GM18907 (cell line): ENCODE measurements around the gene PACS1.
"Not testable (repeated sequence)": the region's sequence is repeated elsewhere in the genome, so short reads cannot be mapped to it uniquely, and the experiment has no call there.

Experiments used
- ATAC-seq: cut with Tn5 transposase; IDR thresholded peaks from one replicate; pipeline ENCODE4 v1.9.1; 2021; ENCODE audit warnings: mild to moderate bottlenecking, moderate library complexity; ENCODE audit not compliant: unreplicated experiment

Gene PACS1

GRCh38 chr11:66069715-66070603 is at the start of gene PACS1:
PACS1 (plus strand) TSS chr11:66070272; CDS start chr11:66070487, 215 bp downstream.
- peak; percentile 41 for ATAC-seq

DNA sequence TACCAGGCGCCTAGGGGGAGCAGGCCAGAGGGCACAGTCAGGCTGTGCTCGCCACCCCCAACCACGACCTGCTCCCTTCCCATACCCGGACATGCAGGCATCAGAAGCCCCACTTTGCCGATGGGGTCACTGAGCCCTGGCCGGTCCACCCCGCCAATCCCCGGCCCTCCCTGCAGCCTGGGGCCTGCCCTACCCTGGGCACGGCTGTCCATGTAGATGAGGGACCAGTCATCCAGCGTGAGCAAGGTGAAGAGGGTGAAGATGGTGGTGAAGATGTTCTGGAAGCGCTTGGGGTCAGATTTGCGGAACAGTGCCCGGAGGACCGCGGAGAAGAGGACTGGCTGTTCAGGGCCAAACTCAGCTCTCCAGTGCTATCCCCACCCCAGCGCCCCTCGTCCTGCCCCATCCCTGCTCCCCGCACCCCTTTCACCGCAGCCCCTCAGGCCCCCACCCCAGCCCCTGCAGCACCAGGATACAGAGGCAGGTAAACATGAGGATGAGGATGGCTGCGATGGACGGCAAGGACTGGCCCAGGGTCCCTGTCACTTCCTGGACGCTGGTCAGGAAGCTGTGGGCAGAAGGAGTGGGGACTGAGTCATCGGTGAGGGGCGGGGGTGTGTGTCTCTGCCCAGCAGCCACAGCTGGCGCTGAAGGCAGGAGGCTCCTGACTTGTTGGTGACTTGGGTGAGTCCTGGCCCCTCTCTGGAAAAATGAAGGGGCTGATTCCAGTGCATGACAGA is 49.3 kb upstream of the PACS1 start:
- no peak for ATAC-seq

DNA sequence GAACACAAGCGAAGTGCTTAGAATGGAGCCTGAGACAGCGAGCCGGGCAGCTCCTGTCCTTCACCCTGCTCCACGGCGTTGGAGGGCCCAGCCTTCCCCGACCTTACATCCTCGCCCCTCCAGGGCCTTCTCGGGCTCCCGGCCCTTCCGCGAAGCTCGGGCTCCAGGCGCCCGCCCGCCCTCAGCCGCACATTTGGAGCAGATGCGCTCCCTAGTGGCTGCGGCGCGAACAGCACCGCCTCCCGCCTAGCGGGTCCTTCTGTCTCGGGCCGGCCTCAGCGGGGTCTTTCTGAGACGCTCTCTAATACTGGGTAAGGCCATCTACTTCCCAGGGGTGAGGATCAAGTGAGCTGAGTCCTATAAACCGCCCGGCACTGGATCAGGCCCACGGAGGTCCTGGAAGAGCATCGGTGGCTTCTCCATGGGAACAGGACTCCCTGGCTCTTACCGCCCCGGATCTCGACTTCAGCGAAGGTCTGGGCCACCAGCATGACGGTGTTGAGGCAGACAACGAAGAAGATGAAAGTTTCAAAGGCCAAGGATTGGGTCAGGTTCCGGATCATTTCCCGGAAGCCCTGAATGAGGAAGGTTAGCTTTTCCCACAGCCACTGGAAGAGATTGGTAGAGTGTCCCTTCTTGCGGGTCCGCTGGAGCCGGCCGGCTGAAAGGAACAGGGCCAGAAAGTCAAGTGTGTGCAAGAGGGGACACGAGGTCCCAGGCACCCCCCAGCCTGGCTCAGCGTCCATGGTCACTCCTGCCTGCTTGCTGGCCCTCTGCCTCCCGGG is 47.5 kb upstream of the PACS1 start:
- no peak for ATAC-seq

DNA sequence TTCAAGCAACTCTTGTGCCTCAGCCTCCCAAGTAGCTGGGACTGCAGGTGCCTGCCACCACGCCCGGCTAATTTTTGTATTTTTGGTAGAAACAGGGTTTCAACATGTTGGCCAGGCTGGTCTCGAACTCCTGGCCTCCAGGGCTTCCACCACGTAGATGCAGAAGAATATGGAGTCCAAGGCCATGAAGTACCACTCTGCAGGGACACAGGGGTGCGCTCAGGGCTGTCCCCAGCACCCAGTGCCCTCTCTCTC is 47.0 kb upstream of the PACS1 start:
- not testable (repeated sequence) for ATAC-seq

GRCh38 chr11:66026017-66026529 is 44.0 kb upstream of the PACS1 start, which contains the start of gene CATSPER1:
CATSPER1 (minus strand) TSS chr11:66026479; CDS start chr11:66026379, 100 bp downstream.
- ATAC-seq, result no peak

- ATAC-seq, result no peak
Measured at GRCh38 chr11:66032957-66033735, 36.9 kb upstream of the PACS1 start.

- no peak for ATAC-seq
Measured at GRCh38 chr11:66035653-66036333, 34.3 kb upstream of the PACS1 start.

GRCh38 chr11:66036334-66036710 is 33.8 kb upstream of the PACS1 start:
- no peak for ATAC-seq

DNA sequence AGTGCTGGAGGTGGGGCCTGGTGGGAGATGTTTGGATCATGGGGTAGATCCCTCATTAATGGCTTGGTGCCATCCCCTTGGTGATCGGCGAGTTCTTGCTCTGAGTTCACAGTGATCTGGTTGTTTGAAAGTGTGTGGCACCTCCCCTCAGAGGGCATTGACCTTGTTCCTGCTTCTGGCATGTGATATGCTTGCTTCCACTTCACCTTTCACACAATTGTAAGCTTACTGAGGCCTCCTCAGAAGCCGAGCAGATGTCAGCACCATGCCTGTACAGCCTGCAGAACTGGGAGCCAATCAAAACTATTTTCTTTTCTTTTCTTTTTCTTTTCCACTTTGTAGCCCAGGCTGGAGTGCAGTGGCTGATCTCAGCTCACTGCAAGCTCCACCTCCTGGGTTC is 32.7 kb upstream of the PACS1 start:
- no peak for ATAC-seq

- no peak for ATAC-seq
Measured at GRCh38 chr11:66039765-66040164, 30.3 kb upstream of the PACS1 start.

DNA sequence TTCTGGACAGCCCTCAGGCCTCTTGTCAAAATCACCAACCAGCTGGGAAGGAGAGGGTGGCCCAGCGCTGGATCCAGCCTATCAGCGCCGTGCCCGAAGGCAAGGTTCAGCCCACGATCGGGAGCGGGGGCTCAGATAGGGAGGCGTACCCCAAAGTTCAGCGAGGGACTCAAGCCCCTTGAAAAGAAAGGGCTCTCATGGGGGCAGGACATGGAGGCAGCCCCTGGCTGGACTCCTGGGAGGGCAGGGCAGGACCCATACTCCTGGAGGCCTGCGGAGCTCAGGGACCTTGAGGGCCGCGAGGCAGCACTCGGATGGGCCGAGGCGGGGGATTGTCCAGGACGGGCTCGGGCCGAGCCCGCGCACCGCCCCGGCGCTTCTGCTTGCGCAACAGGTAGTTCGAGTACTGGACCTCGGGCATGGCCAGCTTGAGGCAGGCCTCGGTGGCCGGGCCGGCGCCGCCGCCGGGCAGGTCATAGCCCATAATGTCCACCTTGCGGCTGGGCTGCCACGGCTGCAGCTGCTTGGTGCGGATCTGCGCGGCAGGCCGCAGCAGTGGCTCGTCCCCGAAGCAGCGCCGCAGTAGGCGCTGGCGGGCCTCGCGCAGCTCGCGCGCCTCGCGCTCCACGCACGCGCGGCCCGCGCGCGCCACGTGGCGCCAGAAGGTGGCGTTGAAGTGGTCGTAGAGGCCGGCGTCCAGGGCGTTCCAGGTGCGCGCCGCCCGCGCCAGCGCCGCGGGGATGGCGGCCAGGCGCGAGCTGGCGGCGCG is 27.7 kb upstream of the PACS1 start:
- ATAC-seq, result no peak

DNA sequence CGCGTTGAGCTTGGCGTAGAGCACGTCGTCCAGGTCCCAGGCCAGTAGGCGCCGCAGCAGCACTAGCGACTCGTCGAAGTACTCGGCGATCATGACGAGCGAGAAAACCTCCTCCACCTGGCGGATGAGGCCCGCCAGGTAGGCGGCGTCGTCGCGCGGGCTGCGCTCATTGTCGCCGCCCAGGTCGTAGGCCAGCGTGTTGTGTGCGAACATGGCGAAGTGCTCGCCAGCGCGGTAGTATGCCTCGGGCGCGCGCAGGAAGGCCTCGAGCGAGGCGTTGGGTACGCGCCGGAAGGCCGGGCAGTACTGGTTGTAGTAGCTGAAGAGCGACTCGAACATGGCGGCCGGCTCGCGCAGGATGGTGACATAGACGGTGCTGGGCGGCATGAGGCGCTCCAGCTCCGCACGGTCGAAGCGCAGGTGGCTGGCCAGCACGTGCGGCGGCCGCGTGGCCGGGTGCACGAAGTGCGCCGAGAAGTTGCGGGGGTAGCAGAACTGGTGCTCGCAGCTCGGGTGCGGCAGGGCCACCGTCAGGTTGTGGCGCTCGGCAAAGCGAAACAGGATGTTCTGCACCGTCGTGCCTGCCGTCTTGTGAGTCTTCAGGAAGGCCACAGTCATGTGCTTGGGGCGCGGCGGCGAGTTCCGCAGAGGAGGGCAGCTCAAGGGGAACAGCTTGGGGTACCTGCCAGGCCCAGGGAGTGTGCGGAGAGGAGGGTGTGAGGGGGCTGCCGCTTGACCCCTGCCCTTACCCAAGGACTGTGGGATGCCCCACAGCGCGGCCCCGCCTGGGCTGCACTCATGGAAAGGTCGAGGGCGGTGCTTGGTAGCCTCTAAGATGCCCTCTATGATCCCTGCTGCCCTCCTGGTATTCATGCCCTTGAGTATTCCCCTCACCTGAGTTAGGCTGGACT is 26.8 kb upstream of the PACS1 start:
- no peak for ATAC-seq

DNA sequence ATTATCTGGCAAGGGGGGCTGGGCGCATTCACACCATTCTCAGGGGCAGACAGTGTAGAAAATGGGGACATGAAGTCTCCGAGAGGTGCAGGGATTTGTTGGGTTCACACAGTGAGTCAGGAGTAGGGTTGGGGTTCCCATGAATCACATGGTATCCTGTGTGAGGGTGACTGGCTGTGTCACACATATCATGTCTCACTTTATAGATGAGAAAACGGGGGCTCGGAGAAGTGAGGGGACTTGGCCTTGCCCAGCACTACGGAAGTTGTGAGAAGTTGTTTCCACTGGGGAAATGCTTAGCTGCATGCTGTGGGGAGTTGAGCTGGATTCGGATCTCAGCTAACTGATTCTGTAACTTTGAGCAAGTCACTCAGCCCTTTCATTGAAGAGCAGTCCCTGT is 25.3 kb upstream of the PACS1 start:
- no peak for ATAC-seq

DNA sequence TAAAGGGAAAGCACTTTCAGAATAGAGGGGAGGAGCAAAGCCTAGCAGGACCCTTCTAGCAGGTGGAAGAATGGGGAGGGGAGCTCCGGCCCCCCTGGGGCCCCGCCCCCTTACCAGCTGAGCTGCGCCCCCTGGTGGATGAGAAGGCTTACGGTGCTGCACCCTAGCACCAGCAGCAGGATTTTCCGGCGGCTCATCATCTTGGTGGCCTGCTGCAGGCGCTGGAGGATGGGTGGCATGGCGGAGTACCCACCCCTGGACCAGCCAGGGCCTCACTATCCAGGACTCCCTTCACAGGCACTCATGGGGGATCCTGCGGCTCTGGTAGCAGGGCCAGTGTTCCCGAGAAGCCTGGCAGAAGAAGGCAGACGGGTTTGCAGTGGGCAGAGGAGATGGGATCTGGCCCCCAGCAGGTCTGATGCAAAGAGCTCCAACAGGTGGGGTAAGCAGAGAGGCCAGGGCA is 24.9 kb upstream of the PACS1 start:
- peak; percentile 59 for ATAC-seq

DNA sequence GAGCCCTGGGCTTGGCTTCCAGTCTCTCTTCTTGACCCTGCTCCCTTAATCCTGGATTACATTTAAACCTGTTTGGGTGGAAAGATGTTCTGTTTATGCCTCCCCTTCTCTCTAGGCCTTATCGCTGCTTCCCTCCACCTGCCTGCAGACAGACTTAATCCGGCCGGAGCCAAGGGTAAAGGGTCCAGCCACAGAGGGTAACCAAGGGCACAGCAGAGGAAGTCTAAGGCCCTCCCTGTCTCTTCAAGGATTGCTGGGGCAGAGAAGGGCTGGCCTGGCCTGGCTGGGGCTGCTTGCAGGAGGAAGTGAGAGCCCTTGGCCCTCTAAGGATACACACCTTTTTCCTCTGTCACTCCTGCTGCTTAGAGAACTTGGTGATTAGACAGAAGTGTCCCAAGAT is 23.2 kb upstream of the PACS1 start:
- ATAC-seq, result no peak

GRCh38 chr11:66047541-66048365 is 22.3 kb upstream of the PACS1 start:
- no peak for ATAC-seq
